Trophoblast cell (in vitro differentiated cells and primary cell): ENCODE results near the gene FRMD4A.

Experiments used
- DNase-seq, 2 donors: peaks; one replicate each; pipeline ENCODE4 v3.0.0-alpha.2; 2016
- H2AFZ ChIP-seq: 2 replicates; pipeline ENCODE4 v1.6.1; 2013; ENCODE audit warnings: low read length, moderate library complexity, mild to moderate bottlenecking; ENCODE audit not compliant: insufficient read depth, poor library complexity
- H2AK5ac ChIP-seq: 2 replicates; pipeline ENCODE4 v1.6.1; 2013; ENCODE audit warnings: mild to moderate bottlenecking, low read length
- H2BK120ac ChIP-seq: 2 replicates; pipeline ENCODE4 v1.6.1; 2013; ENCODE audit warnings: low read length, mild to moderate bottlenecking, moderate library complexity; ENCODE audit not compliant: insufficient read depth, poor library complexity
- H2BK12ac ChIP-seq: 2 replicates; pipeline ENCODE4 v1.6.1; 2013; ENCODE audit warnings: mild to moderate bottlenecking, low read length, moderate library complexity
- H2BK5ac ChIP-seq: 2 replicates; pipeline ENCODE4 v1.6.1; 2013; ENCODE audit warnings: low read length, low read depth, moderate library complexity, mild to moderate bottlenecking; ENCODE audit not compliant: poor library complexity
- H3K14ac ChIP-seq: 2 replicates; pipeline ENCODE4 v1.6.1; 2013; ENCODE audit warnings: mild to moderate bottlenecking, low read length
- H3K18ac ChIP-seq: 2 replicates; pipeline ENCODE4 v1.6.1; 2013; ENCODE audit warnings: mild to moderate bottlenecking, low read length
- H3K23ac ChIP-seq: 2 replicates; pipeline ENCODE4 v1.6.1; 2013; ENCODE audit warnings: low read length
- H3K27ac ChIP-seq: 2 replicates; pipeline ENCODE4 v1.5.1; 2013; ENCODE audit warnings: low read depth, mild to moderate bottlenecking, inconsistent platforms, low read length, moderate library complexity
- H3K27me3 ChIP-seq: 2 replicates; pipeline ENCODE4 v1.6.1; 2013; ENCODE audit warnings: inconsistent platforms, mild to moderate bottlenecking, low read length, moderate library complexity; ENCODE audit not compliant: insufficient read depth
- H3K36me3 ChIP-seq, 2 experiments: 1 replicate in 1 of 2; 2 replicates in 1 of 2; pipeline ENCODE4 v1.6.1; 2013; ENCODE audit warnings: low read length in 2 of 2, mild to moderate bottlenecking in 2 of 2, moderate library complexity in 1 of 2; ENCODE audit not compliant: insufficient read depth in 2 of 2, control insufficient read depth in 1 of 2
- H3K4ac ChIP-seq: 2 replicates; pipeline ENCODE4 v1.6.1; 2013; ENCODE audit warnings: low read depth, mild to moderate bottlenecking, low read length, moderate library complexity
- H3K4me1 ChIP-seq, 2 experiments: 1 replicate in 1 of 2; 2 replicates in 1 of 2; pipeline ENCODE4 v1.6.1; 2013; ENCODE audit warnings: low read length in 2 of 2, mild to moderate bottlenecking in 2 of 2, moderate library complexity in 1 of 2; ENCODE audit not compliant: insufficient read depth in 2 of 2, control insufficient read depth in 1 of 2
- H3K4me2 ChIP-seq: 2 replicates; pipeline ENCODE4 v1.6.1; 2013; ENCODE audit warnings: inconsistent platforms, mild to moderate bottlenecking, low read length, moderate library complexity
- H3K4me3 ChIP-seq: 2 replicates; pipeline ENCODE4 v1.5.1; 2013; ENCODE audit warnings: mild to moderate bottlenecking, low read depth, low read length, inconsistent platforms
- H3K79me1 ChIP-seq: one replicate; pipeline ENCODE4 v1.6.1; 2013; ENCODE audit warnings: low read length
- H3K79me2 ChIP-seq: 2 replicates; pipeline ENCODE4 v1.6.1; 2013; ENCODE audit warnings: low read length, mild to moderate bottlenecking; ENCODE audit not compliant: control insufficient read depth, insufficient read depth, poor library complexity
- H3K9ac ChIP-seq: 2 replicates; pipeline ENCODE4 v1.6.1; 2013; ENCODE audit warnings: mild to moderate bottlenecking, low read length
- H3K9me3 ChIP-seq: 2 replicates; pipeline ENCODE4 v1.6.1; 2013; ENCODE audit warnings: low read depth, mild to moderate bottlenecking, control low read depth, inconsistent platforms, low read length; ENCODE audit not compliant: insufficient read depth
- H4K12ac ChIP-seq: 2 replicates; pipeline ENCODE4 v1.6.1; 2013; ENCODE audit warnings: low read depth, mild to moderate bottlenecking, low read length, moderate library complexity
- H4K8ac ChIP-seq: 2 replicates; pipeline ENCODE4 v1.6.1; 2013; ENCODE audit warnings: low read depth, mild to moderate bottlenecking, low read length, moderate library complexity
- H4K91ac ChIP-seq: one replicate; pipeline ENCODE4 v1.6.1; 2013; ENCODE audit warnings: low read depth, mild to moderate bottlenecking, low read length, moderate library complexity
- WGBS: extraction: QIAGEN DNeasy Blood & Tissue Kit; methylation state at CpG from one replicate; pipeline ENCODE4 v1.1.7; 2013; ENCODE audit warnings: missing lambda C conversion rate; ENCODE audit not compliant: insufficient read length, insufficient coverage; ENCODE audit errors: extremely low coverage; 5-methylcytosine and 5-hydroxymethylcytosine counted together

Gene FRMD4A

DNA sequence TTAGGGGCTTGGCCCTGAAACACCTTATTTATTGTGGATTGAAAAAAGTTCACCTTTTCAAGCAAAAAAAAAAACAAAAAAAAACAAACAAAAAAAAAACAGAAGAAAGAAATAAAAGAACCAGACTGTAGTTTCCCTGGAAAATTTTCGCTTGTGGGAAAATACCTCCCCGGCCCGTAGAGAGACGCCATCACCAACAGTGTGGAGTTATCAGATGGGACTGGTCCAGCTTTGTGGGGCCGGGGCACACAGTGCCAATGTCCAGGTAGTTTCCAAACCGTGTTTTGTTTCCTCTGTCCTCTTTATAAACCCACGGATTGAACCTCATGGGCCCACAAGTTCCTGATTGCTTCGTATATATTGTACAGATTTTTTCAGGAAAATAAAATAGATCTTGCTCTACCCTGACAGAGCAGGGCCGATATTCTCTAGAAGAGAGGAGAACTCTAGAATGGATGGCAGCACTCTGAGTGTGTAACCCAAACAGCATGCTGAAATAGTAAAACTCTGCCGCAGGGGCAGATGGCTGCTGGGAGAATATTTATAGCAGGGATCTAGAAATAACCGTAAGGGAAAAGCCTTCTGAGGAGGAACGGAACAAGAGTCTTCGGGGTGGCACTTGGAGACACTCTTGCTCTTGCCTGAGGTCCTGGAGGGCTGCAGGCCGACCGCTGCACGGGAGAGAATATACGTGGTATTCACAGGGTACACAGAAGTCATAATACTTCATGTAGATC, 241.0 kb downstream of the FRMD4A start:
- Histone ChIP-seq H2AFZ (no peak overlapping the region), H3K27me3 (no peaks in the 10 kb centered on the region), H4K91ac (no peak overlapping the region), H2AK5ac (no peak overlapping the region), H3K23ac (no peak overlapping the region), H2BK12ac (no peak overlapping the region), H2BK5ac (no peak overlapping the region), H3K14ac (no peak overlapping the region), H3K9ac (no peak overlapping the region), H3K4ac (no peak overlapping the region), H3K18ac (no peak overlapping the region), H3K4me1 (no peaks in the 10 kb centered on the region), H2BK120ac (no peak overlapping the region), H3K4me2 (no peak overlapping the region), H4K12ac (no peak overlapping the region), H3K27ac (no peak overlapping the region), H4K8ac (no peak overlapping the region), H3K4me3 (no peak overlapping the region), H3K36me3 (no peaks in the 10 kb centered on the region), H3K79me2 (no peaks in the 10 kb centered on the region), H3K79me1 (no peaks in the 10 kb centered on the region), H3K9me3 (no peaks in the 10 kb centered on the region)
- no CpG with 5 or more reads among the region's 17 CpGs for WGBS
- no peak for DNase-seq

DNA sequence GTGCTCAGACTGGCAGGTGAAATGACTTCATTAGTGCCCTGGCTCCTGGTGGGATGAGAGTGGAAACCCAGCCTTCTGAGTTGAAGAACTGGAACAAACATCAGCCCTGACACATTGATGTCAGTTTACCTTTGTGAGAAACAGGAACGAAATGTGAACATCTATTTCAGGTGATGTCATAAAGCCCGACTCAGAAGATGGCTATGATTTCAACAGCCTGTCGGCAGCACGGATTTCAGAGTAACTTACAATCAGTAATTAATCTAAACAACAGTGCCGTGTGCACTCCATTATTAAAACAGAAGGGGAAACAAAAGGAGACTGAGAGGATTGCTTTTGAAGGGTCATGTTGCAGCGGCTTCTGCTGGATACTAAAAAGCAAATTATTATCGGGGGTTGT, 243.2 kb downstream of the FRMD4A start:
- H3K36me3 ChIP-seq, result no peaks in the 10 kb centered on the region
- H2BK120ac ChIP-seq, result no peak overlapping the region
- no peak for DNase-seq
- H3K79me2 ChIP-seq, result no peaks in the 10 kb centered on the region
- no peaks in the 10 kb centered on the region for H3K4me1 ChIP-seq
- no peak overlapping the region for H2AK5ac ChIP-seq
- no peak overlapping the region for H3K14ac ChIP-seq
- H3K9me3 ChIP-seq, result no peaks in the 10 kb centered on the region
- H3K27me3 ChIP-seq, result no peaks in the 10 kb centered on the region
- H4K8ac ChIP-seq, result no peak overlapping the region
- H3K4me2 ChIP-seq, result no peak overlapping the region
- H2BK5ac ChIP-seq, result no peak overlapping the region
- H3K18ac ChIP-seq, result no peak overlapping the region
- no peaks in the 10 kb centered on the region for H3K79me1 ChIP-seq
- no peak overlapping the region for H3K4me3 ChIP-seq
- H3K23ac ChIP-seq, result no peak overlapping the region
- H2BK12ac ChIP-seq, result no peak overlapping the region
- H3K27ac ChIP-seq, result no peak overlapping the region
- H3K9ac ChIP-seq, result no peak overlapping the region
- no peak overlapping the region for H3K4ac ChIP-seq
- no CpG with 5 or more reads among the region's 7 CpGs for WGBS
- H4K12ac ChIP-seq, result no peak overlapping the region
- H2AFZ ChIP-seq, result no peak overlapping the region
- H4K91ac ChIP-seq, result no peak overlapping the region

DNA sequence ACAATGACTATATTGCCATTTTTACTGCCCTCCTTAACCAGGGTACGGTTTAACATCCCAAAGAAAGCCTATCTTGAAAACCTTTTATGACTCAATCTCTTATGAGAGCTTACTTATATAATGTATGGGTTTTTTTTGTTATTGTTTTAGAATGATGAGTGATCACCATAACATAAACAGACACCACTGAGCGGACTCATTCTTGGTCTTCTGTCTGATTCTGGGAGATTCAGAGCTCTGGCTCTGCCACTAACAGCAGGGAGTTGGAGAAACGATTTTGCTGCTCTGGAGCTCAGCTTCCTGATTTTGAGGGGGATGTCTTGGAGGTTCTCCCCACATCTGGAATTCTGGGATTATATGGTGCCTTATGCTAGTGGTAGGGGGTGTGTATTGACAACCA, 244.1 kb downstream of the FRMD4A start:
- no peak overlapping the region for H3K4ac ChIP-seq

DNA sequence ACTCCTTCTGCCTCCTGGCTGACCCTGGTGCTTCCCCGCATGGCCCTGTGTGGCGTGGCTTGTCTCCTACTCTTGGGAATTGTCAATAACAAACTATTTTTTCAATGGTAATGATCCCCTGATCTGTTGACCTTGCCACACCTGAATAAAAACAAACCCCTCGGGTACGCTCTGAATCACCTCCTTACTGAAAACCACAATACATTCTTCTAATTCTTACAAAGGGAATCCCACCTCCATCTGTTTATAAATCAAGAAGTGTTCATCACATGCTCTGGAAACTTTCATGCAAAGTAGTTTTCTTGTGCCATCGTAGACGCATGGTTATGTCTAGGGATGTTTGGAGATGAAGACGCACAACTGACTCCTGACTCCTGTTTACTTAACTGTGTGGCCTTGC, 245.8 kb downstream of the FRMD4A start:
- no peak overlapping the region for H2BK5ac ChIP-seq
- no peak overlapping the region for H3K4ac ChIP-seq
- no peak overlapping the region for H3K14ac ChIP-seq
- H4K91ac ChIP-seq, result no peak overlapping the region
- no peak overlapping the region for H2BK12ac ChIP-seq
- H3K36me3 ChIP-seq, result no peaks in the 10 kb centered on the region
- H2AK5ac ChIP-seq, result no peak overlapping the region
- H3K4me3 ChIP-seq, result no peak overlapping the region
- no peak overlapping the region for H4K8ac ChIP-seq
- no peak overlapping the region for H3K18ac ChIP-seq
- H2AFZ ChIP-seq, result no peak overlapping the region
- H3K23ac ChIP-seq, result no peak overlapping the region
- H3K79me1 ChIP-seq, result no peaks in the 10 kb centered on the region
- H2BK120ac ChIP-seq, result no peak overlapping the region
- WGBS, result no CpG with 5 or more reads among the region's 7 CpGs
- no peak for DNase-seq
- no peaks in the 10 kb centered on the region for H3K4me1 ChIP-seq
- no peak overlapping the region for H3K4me2 ChIP-seq
- H3K79me2 ChIP-seq, result no peaks in the 10 kb centered on the region
- no peak overlapping the region for H3K27ac ChIP-seq
- H3K27me3 ChIP-seq, result no peaks in the 10 kb centered on the region
- no peak overlapping the region for H3K9ac ChIP-seq
- no peaks in the 10 kb centered on the region for H3K9me3 ChIP-seq
- no peak overlapping the region for H4K12ac ChIP-seq

More for the DNA sequence above, 244.1 kb downstream of the FRMD4A start:
- H4K8ac ChIP-seq, result no peak overlapping the region
- no peak overlapping the region for H3K4me3 ChIP-seq
- H3K18ac ChIP-seq, result no peak overlapping the region
- no peaks in the 10 kb centered on the region for H3K4me1 ChIP-seq
- H3K14ac ChIP-seq, result no peak overlapping the region
- H3K36me3 ChIP-seq, result no peaks in the 10 kb centered on the region
- no peak overlapping the region for H4K91ac ChIP-seq
- no peak overlapping the region for H3K9ac ChIP-seq
- no peak overlapping the region for H3K23ac ChIP-seq
- H3K79me2 ChIP-seq, result no peaks in the 10 kb centered on the region
- H2AK5ac ChIP-seq, result no peak overlapping the region
- no peaks in the 10 kb centered on the region for H3K9me3 ChIP-seq
- H3K27ac ChIP-seq, result no peak overlapping the region
- no peak overlapping the region for H2BK12ac ChIP-seq
- no peak overlapping the region for H2AFZ ChIP-seq
- no peaks in the 10 kb centered on the region for H3K79me1 ChIP-seq
- no peak overlapping the region for H2BK120ac ChIP-seq
- no CpG with 5 or more reads among the region's 3 CpGs for WGBS
- no peak overlapping the region for H3K4me2 ChIP-seq
- H4K12ac ChIP-seq, result no peak overlapping the region
- no peaks in the 10 kb centered on the region for H3K27me3 ChIP-seq
- DNase-seq, result no peak
- H2BK5ac ChIP-seq, result no peak overlapping the region
